Stimulated activated naive CD8-positive, alpha-beta T cell treated with anti-CD3 and anti-CD28 coated beads, Interleukin-15, Interleukin-2, amounts not matched to agents 100 U/mL and 50 U/mL, for 24 hours (primary cell): Measurements from ENCODE around the gene GCFC2.
A peak's percentile ranks its signal among the peaks of the same experiment; 100 is the strongest.
"Not testable (repeated sequence)": the region's sequence is repeated elsewhere in the genome, so short reads cannot be mapped to it uniquely, and the experiment has no call there.

Source experiments
- ATAC-seq: fragments of 150-1000 bp; cut with Tn5 transposase; one replicate; pipeline ENCODE4 v1.10.0; 2021
- DNase-seq: peaks from one replicate; pipeline ENCODE4 v3.0.0; 2021

The GCFC2 gene

DNA sequence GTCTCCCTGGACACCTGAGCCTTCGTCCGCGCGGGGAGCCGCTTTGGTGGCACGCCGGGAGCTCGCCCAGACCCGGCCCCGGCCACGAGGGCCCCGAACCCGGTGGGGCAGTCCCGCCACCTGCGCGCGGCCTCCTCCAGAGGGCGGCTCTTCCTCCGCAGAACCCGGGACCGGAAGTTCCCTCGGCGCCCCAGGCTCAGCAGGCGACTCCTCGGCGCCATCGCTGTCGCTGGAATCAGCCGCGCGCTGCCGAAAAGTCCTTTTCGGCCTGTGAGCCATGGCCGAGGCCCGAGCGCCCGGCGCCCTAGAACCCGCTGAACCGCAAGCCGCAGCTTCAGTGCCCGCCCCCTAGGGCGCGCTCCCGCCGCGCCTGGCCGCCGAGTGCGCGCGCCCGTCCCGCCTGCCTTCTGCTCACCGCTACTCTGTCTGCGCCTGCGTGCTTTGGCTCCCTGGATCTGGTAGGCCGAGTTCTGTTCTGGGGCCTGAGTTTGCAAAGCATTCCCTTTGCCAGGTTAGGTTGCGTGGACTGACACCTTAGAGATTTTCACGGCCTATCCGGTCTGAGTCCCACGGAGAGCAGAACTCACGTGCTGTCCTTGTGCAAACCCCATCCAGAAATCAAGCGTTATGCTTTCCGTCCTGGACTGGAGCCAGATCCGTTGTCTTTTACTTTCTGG is at the start of gene GCFC2:
Gene GCFC2 (minus strand): TSS at position 339 of the 677 bp plus-strand sequence. CDS start 60 bp downstream, at position 279.
- DNase-seq (peak; percentile 87), ATAC-seq (peak; percentile 93)

DNA sequence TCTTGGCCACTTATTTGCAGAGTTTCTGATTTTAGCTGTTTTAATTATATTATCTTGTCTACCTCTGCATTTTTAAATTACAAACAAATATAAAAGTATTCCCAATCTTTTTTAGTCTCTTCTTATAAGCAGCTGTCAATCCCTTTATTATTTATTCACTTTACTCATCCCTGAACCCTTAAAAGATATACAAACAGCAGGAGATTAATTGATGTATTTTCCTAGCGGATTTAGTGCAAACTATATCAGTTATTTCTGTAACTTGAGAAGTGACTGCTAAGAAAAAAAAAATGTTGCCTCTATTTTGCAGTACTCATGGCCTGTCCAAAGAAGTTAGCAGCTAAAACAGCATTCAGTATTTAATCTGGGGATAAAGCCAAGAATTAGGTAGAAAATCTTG is 42.1 kb upstream of the GCFC2 start:
- no peak for ATAC-seq
- DNase-seq: no peak

DNA sequence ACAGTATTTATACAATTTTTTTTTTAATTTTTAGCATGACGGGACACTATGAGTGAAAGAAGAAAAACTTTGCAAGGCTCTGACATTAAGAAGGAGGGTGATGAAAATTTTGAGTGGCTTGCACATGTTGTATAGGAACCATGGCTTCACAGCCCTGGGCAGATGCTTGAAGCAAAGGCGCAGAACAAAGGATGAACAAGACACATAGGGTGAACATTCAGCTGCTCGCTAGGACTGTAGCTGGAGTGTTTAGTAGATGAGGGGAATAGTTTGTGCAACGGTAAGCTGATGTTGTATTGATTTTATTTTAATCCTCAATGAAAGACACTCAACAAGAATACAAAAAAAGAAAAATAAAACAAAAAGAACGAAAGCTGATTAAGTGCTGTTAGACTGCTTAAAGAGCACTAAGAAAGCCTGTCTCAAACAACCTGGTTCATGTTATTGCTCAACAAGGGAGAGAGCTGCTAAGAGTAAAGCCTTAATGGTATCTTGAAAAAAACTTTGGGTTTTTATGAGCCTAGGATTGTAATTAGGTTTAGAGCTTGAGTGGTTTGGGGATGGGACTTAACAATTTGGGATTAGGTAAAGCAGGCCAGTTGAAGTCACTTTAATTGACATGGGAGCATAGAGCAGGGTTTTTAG is 41.2 kb upstream of the GCFC2 start:
- no peak for DNase-seq
- ATAC-seq: no peak

DNA sequence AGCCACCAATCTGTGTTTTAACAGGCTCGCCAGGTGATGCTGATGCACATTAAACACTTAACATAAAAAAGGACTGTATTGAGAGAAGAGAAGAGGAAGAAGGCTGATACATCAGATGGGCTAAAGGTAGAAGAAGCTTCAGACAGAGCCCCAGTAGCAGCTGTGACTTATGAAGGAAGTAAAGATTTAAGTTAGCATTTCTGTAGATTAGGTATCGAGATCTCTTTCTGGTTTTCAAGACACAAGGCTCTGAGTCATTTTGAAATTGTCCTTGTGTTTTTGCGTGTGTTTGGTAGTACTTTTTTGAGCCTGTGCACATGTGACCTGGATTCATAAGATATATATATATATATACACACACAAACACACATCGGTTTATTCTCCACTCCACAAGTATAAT is 40.6 kb upstream of the GCFC2 start:
- ATAC-seq (no peak), DNase-seq (no peak)

DNA sequence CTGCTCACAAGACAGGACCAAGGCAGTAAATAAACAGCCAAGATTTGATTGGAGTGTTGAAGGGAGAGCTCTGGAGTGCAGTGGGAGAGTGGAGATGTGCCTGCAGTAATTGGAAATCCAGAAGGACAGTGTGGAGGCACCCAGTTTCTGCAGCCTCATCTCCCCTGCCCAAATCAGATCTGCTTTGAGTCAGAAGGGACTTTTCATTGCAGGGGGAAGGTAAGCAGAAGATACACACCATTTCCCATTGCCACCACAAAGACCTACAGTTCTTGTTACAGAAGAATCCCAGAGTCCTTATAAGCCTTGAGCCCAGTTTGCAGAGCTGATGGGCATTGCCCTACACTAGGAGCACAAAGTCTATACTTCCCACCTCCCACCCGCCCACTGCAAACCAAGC is 27.2 kb upstream of the GCFC2 start:
- DNase-seq: no peak
- no peak for ATAC-seq

DNA sequence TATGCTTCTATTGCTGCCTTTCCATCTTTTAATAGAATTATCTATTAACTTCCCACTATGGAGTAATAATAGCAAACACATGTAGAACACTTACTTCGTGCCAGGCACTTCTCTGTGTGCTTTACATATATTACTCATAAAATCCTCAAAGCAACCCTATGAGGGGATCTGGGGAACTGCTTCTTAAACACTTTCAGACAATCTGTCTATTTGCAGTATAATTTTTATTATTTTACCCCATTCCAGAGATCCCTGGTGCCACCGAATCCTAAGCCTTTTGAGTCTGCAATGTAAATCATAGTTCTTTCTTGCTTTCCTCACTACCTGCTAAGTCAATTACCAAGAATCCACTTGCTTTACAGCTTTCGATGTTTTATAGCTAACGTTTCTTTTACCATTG is 25.6 kb upstream of the GCFC2 start:
- ATAC-seq (no peak), DNase-seq (no peak)

DNA sequence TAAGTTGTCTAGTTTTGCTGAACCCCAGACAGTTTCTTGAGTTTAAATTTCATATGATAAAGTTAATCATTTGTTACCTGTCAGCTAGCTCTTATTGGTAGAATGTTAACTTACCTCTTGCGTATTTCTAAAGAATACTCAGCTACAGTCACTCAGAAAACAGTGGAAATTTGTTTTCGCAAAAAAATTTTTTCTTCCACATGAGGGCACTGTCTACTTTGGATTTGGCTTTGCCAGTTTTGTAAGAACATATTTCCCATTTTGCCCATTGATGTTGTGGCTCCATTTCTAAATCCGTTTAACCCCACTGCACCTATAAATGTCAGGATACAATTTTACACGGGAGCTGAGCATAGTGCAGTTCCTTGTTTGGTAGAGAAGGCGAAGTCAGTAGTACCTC is 19.1 kb upstream of the GCFC2 start:
- ATAC-seq (no peak), DNase-seq (no peak)

DNA sequence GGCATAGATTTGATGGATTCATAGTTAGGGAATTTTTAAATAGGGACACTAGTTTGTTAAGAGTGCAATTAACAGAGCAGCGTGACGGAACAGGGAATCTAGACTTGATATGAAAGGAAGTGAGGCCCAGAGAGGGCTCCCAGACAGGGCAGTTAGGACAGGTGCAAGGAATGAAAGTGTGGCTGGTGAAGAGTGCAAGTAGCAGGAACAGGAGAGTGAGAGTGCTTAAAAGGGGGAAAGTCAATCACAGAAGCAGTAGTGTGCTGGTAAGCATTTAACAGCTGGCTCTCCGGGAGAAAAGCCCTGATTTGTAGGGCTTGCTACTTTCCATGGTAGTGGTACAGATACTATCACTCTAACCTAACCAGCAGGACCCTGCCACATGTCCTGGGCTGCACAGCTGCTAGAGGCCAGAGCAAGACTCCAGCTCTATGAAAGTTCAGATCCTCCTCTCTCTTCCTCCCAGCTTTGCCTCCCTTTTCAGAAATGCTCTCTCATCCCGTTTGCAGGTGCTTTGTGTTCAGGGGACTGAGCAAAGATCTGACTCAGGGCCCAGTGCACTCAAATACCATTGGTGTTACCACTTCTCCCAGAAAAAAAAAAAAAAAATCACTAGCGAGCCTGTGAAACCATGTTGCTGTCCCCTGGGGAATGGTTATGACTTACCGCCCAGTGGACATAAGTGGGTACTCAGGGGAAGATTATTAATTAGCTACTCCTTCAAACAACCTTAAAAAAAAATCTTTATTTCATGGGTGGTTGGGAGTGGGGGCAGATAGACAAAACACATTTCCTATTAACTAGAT is 18.1 kb upstream of the GCFC2 start:
- no peak for DNase-seq
- no peak for ATAC-seq

DNA sequence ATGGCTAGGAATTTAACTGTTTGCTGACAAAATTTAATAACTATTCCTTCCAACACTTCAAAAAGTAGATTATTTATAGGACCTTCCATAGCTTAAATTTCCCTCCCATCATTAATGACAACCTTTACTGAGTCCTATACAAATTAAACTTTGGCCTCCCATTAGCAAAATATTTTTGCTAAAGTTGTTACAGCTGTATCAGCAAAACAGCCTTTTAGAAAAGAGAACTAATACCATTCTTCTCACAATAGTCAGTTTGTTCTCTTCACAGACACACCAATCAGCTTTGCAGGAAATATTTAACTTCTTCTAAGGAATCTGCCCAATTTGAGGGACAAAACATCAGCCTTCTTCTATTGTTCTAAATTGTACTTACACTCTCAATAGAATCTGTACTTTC is 12.0 kb upstream of the GCFC2 start:
- DNase-seq (no peak), ATAC-seq (no peak)

DNA sequence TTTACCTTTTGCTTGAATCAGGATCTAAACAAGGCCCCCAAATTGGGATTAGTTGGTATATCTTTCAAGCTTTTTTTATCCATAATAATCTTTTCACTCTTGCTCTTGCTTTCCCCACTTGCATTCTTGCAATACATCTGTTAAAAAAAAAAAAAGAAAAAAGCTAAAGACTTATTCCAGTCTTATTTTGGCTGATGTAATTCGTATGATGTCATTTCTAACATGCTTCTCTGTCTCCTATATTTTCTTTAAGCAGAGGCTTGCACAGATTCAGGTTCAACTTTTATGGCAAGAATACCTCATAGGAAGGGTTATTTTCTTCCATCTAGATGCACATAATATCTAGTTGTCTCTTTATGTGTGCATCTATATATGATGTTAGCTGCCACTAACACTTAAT is 9.8 kb upstream of the GCFC2 start:
- DNase-seq (no peak), ATAC-seq (no peak)

DNA sequence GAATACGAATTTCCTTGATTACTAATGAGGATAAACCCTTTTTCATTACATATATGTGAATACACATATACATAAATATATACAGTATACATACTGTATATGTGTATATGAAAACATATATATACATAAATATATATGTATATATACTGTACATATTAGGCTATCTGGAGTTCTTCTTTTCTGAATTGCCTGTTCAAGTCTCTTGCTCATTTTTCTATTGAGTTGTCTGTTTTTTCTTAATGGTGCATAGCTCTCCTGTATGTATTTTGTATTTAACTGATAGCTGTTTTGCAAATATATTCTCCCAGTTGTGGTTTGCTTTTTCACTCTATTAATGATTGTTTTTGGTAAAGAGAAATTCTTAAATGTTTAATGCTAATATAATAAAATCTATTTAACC is 8.9 kb upstream of the GCFC2 start:
- no peak for ATAC-seq

DNA sequence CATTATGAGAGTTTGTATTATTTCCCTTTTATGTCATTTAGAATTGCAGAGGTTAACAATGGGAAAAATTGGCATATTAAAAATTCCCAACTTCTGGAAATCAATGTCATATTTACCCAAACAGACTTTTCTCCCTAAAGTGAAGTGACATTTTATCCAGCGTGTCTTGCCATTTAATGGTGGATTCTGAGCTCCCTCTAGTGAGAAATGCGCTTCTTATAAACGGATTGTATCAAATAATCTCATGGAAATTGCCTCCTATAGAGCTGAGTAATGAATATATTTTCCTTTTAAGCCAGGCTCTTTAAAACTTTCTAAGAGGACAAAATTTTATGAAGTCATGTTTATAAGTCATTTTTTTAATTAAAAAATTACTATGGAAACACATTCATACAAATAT is 5.7 kb upstream of the GCFC2 start:
- ATAC-seq: no peak
- no peak for DNase-seq

More for the DNA sequence above, 8.9 kb upstream of the GCFC2 start:
- DNase-seq: no peak

DNA sequence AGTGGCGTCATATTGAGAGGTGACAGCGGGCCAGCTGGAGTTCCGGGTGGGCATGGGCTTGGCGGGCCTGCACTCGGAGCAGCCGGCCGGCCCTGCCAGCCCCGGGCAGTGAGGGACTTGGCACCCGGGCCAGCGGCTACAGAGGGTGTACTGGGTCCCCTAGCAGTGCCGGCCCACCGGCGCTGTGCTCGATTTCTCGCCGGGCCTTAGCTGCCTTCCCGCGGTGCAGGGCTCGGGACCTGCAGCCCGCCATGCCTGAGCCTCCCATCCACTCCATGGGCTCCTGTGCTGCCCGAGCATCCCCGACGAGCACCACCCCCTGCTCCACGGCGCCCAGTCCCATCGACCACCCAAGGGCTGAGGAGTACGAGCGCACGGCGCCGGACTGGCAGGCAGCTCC is 875 bp upstream of the GCFC2 start:
- not testable (repeated sequence) for ATAC-seq

DNA sequence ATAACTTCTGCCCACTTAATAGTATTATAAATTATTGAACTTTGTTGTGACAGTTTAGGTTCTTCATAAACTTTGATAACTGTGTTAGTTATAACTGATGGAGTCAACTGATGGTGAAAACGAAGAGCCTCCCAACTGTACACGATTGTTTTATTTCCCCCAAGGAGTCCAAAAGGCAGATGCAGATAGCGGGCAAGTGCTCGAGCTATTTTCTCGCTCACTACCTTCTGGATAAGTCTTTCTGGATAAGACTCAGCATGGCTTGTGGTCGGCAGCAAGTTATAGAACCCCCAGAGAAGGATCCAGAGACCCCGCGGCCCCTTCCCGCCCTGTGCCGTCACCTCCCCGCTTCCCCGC is 517 bp downstream of the GCFC2 start:
- ATAC-seq (no peak), DNase-seq (no peak)

More for the DNA sequence above, 875 bp upstream of the GCFC2 start:
- not testable (repeated sequence) for DNase-seq

DNA sequence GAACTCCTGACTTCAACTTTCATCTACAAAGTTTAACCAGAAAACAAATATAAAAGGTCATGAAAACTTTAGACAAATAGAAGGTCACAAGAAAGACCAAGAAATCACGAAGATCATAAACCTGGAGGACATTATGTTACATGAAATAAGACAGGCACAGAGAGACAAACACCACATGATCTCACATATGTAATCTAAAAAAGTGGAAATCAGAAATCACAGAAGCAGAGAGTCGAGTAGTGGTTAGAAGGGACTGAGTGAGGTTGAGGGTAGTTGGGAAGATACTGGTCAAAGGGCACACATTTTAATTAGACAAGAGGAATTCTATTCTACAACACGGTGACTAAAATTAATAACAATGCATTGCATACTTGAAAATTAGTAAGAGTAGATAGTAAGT is 1.4 kb downstream of the GCFC2 start:
- no peak for DNase-seq
- no peak for ATAC-seq

DNA sequence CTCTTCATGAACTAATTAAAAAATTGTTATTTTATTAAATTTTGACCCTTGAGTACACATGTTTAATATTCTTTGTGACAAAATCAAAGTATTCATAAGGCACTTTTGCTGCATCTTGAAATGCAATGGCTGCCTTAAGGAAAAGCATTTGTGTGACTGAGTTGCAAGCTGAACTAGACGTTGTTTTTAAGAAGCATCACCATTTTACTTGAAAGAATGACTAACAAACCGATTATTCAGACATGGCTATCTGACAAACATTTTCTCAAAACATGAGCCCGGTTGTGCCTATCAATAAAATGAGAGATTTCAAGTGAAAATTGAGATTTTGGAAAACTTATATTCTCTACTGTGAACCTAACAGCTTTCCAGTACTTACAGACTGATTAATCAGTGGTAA is 2.8 kb downstream of the GCFC2 start:
- DNase-seq (no peak), ATAC-seq (no peak)

DNA sequence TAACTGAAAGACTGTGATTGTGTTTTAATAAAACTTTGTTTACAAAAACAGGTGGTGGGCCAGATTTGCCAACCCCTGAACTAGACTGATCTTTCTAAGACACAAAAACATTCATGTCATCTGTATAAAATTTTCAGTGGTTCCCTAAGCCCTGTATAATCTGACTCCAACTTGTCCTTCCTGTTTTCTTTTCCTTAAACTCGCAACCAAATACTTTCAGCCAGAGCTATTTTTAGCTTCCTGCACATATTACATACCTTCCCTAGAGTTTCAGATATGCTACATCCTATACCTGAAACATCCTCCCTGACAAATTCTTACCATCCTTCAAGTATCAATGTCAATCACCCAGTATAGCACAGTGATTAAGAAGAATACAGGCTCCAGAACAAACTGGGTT is 4.8 kb downstream of the GCFC2 start:
- ATAC-seq (no peak), DNase-seq (no peak)

DNA sequence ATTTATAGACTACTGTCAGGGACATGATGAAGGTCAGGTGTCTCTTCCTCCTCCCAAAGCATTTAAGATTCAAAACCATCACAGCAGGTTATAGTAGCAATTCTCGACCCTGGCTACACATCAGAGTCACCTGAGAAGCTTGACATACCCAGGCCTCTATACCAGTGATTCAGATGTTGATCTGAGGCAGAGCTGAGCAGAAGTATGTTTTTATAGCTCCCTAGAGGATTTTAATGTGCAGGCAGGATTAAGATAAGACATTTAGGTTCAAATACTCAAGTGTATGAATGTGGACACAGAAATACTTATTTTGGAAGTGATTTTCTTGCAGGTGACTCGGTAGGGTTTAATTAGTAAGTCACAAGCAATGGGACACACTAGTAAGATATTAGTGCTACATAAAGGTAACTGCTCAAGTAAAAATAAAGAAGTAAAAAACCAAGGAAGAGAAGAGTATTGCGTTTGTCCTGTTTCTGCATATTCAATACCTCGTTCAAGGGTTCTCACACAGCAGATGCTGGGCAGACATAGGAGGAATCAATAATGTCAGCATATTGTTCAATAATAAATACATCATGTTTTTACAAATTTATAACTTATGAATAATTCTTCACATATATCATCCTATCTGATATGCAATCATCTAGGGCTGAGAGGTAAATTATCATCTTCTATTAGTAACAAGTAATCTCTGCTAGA is 7.0 kb downstream of the GCFC2 start:
- ATAC-seq: no peak

DNA sequence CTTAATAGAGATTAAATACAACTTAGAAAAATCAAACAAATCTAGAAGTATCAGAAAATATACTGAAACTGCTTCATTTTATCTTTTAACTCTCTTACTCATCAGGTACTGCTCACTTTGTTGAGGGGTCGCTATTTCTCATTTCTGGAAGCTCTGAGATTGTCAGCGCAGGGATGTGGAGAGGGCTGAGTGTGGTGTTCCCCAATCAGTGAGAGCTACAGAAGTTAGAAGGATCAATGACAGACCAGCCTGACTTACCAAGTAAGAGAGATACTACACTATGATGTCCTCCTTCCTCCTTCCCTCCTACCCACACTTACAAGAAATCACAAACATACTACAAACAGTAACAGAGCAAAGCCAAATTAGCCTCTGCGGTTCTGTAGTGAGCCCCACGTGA is 8.1 kb downstream of the GCFC2 start:
- DNase-seq (no peak), ATAC-seq (no peak)

More for the DNA sequence above, 7.0 kb downstream of the GCFC2 start:
- no peak for DNase-seq

DNA sequence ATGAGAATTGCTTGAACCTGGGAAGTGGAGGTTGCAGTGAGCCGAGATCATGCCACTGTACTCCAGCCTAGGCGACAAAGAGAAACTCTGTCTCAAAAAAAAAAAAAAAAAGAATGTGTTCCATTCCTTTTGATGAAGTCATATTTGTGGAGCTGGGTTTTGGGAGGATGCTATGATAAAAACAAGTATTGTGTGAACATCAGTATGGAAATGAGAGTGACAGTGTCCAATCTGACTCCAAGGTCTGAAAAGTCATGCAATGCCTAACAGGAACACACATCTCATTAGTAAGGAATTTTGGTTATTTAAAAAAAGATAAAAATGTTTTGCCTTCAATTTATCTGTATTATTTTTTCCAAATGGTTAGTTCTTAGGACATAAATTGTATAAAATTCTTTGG is 11.8 kb downstream of the GCFC2 start:
- ATAC-seq (no peak), DNase-seq (no peak)

DNA sequence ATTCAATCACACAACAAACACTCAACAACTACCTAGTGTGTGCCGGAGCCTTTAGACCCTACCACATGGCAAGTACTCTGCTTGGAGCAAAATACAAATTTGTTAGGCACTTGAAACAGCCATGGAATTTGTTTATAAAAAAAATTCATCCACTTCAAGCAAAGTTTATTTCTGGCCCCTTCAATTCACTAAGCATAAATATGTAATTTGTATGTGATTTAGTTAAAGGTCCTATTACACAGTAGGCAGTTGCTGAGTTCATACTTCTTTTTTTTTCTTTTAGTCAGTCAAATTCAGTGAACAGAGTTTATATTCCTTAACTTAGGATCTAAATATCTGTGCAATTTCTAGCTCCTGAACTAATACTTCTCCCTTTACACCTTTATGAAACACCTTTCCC is 22.5 kb downstream of the GCFC2 start:
- ATAC-seq (no peak), DNase-seq (no peak)

DNA sequence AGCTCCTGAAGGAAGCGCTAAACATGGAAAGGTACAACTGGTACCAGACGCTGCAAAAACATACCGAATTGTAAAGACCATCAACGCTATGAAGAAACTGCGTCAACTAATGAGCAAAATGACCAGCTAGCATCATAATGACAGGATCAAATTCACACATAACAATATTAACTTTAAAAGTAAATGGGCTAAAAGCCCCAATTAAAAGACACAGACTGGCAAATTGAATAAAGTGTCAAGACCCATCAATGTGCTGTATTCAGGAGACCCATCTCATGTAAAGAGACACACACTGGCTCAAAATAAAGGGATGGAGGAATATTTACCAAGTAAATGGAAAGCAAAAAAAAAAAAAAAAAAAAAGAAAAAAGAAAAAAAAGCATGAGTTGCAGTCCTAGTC is 27.3 kb downstream of the GCFC2 start:
- not testable (repeated sequence) for DNase-seq, ATAC-seq

DNA sequence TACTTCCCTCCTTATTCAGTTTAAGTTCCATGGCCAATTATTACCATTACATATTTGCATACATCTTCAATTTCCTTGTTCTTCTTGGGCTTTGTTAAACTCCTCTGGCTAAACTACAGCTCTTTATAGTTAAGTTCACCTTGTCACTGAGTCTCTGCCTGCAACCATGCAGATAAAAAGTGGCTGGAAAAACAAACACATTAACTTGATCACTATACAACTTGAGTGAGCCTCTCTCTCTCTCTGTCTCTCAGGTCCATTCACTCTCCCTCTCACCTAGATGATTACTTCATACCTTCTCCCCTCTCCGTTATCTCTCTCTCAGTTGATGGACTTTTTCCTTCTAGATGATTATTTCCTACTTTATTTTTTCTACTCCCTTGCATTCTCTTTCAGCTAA is 30.3 kb downstream of the GCFC2 start:
- ATAC-seq (no peak), DNase-seq (no peak)
